ENCODE measurements around the gene COA8.
A peak's percentile ranks its signal among the peaks of the same experiment; 100 is the strongest.
"Not testable (repeated sequence)": the region's sequence is repeated elsewhere in the genome, so short reads cannot be mapped to it uniquely, and the experiment has no call there.

The COA8 gene

GRCh38 chr14:103576371-103577024, 13.7 kb downstream of the COA8 start:
- no peak for DNase-seq

GRCh38 chr14:103578401-103579075, 15.8 kb downstream of the COA8 start:
- DNase-seq, result no peak

GRCh38 chr14:103581206-103581605, 18.4 kb downstream of the COA8 start:
- no peak for DNase-seq

- DNase-seq, result no peak
Measured at GRCh38 chr14:103581954-103582703, 19.4 kb downstream of the COA8 start.

GRCh38 chr14:103584326-103584915, 21.7 kb downstream of the COA8 start:
- DNase-seq, result no peak

GRCh38 chr14:103593577-103593976, 30.8 kb downstream of the COA8 start:
- no peak for DNase-seq

- DNase-seq, result no peak
Measured at GRCh38 chr14:103594265-103594664, 31.5 kb downstream of the COA8 start.

GRCh38 chr14:103597623-103598377, 35.0 kb downstream of the COA8 start:
- no peak for DNase-seq

- no peak for DNase-seq
Measured at GRCh38 chr14:103600503-103600902, 37.7 kb downstream of the COA8 start.

GRCh38 chr14:103604620-103605019, 41.9 kb downstream of the COA8 start:
- no peak for DNase-seq

GRCh38 chr14:103606963-103607668, 44.4 kb downstream of the COA8 start:
- peak in 1 of 4 experiments; percentile 11 for DNase-seq

- no peak for DNase-seq
Measured at GRCh38 chr14:103607822-103608221, 45.1 kb downstream of the COA8 start.

GRCh38 chr14:103609081-103609480, 46.3 kb downstream of the COA8 start:
- not testable (repeated sequence) for DNase-seq

GRCh38 chr14:103611215-103611614, 48.5 kb downstream of the COA8 start:
- DNase-seq, result no peak

GRCh38 chr14:103613517-103613916, 50.8 kb downstream of the COA8 start:
- no peak for DNase-seq

GRCh38 chr14:103616635-103617300, 54.0 kb downstream of the COA8 start:
- no peak for DNase-seq

GRCh38 chr14:103619057-103619456, 56.3 kb downstream of the COA8 start:
- DNase-seq, result no peak

GRCh38 chr14:103621860-103622259, 59.1 kb downstream of the COA8 start:
- DNase-seq, result no peak

GRCh38 chr14:103623308-103623707, 60.5 kb downstream of the COA8 start:
- DNase-seq, result no peak

GRCh38 chr14:103623883-103624482, 61.2 kb downstream of the COA8 start:
- no peak for DNase-seq

- DNase-seq, result no peak
Measured at GRCh38 chr14:103624860-103625259, 62.1 kb downstream of the COA8 start.
